ENCODE data around the gene LRRC66. TPM values are rescaled to one million over a fixed set of nuclear protein-coding genes. Genes with fewer than 3 reads are reported as not detected.

LRRC66 gene
- 0.05 to 0.26 TPM (median 0.13 TPM) in 4 of 5 replicates, not detected in the other for total RNA-seq (2022; extraction: Qiagen RNA extraction; ENCODE audit: low read depth)

GRCh38 chr4:52019936-52020657 lies at the start of gene LRRC66:
TSS of gene LRRC66 (minus strand) at chr4:52020363. CDS start at chr4:52017613, 2,750 bp downstream.

GRCh38 chr4:52051213-52051614 lies 31.1 kb upstream of the LRRC66 start, which contains the start of gene SPATA18:
TSS of gene SPATA18 (plus strand) at chr4:52051304. CDS start at chr4:52051705, 401 bp downstream.

GRCh38 chr4:52038103-52038912 lies 18.1 kb upstream of the LRRC66 start, which contains the start of gene SGCB:
TSS of gene SGCB (minus strand) at chr4:52038299. CDS start at chr4:52038259, 40 bp downstream.

Other genes starting within 250 kb of the LRRC66 start
- 14.9 to 22.9 TPM (median 20.1 TPM) in 5 replicates for gene DCUN1D4, start 177.2 kb downstream of the LRRC66 start, total RNA-seq (2022; extraction: Qiagen RNA extraction; ENCODE audit: low read depth)
- gene SGCB, start 17.9 kb upstream of the LRRC66 start, total RNA-seq (2022; extraction: Qiagen RNA extraction; ENCODE audit: low read depth): 17.1 to 20.1 TPM (median 17.3 TPM) in 5 replicates
- 3.8 to 5.1 TPM (median 4.5 TPM) in 5 replicates for gene SPATA18, start 30.9 kb upstream of the LRRC66 start, total RNA-seq (2022; extraction: Qiagen RNA extraction; ENCODE audit: low read depth)